ENCODE measurements around the gene CCDC85C.

The CCDC85C gene

GRCh38 chr14:99595034-99595433 lies 9.0 kb downstream of the CCDC85C start:
- H3K4me3 ChIP-seq (ENCODE audit: low read length): no peak overlapping the region

GRCh38 chr14:99593971-99594841 lies 9.8 kb downstream of the CCDC85C start:
- H3K4me3 ChIP-seq (ENCODE audit: low read length): no peak overlapping the region

More at GRCh38 chr14:99595034-99595433, 9.0 kb downstream of the CCDC85C start:
- DNase-seq (ENCODE audit: low read depth, low spot score): no peak

GRCh38 chr14:99592933-99593753 lies 10.9 kb downstream of the CCDC85C start:
- H3K4me3 ChIP-seq (ENCODE audit: low read length): no peak overlapping the region
- no peak for DNase-seq (ENCODE audit: low read depth, low spot score)

More at GRCh38 chr14:99593971-99594841, 9.8 kb downstream of the CCDC85C start:
- no peak for DNase-seq (ENCODE audit: low read depth, low spot score)

DNA sequence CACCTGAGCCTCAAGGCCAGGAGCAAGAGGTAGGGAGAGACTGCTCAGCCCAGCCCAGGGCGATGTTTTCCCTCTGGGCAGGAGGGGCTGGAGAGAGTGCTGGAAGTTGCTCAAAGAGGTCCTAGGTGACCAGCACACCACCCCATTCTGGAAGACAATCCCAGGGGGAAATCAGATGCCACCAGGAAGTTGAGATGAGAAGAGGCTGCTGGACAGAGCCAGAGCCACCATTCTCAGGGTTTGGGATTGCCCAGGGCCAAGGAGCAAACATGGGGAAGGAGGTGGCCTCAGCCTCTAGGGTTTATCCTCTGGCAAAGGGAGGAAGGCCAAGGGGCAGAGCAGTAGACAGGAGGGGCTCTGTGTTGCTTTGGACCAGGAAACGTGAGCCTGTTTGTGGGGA lies 11.6 kb downstream of the CCDC85C start:
- no peak overlapping the region for H3K4me3 ChIP-seq (ENCODE audit: low read length)
- no peak for DNase-seq (ENCODE audit: low read depth, low spot score)

DNA sequence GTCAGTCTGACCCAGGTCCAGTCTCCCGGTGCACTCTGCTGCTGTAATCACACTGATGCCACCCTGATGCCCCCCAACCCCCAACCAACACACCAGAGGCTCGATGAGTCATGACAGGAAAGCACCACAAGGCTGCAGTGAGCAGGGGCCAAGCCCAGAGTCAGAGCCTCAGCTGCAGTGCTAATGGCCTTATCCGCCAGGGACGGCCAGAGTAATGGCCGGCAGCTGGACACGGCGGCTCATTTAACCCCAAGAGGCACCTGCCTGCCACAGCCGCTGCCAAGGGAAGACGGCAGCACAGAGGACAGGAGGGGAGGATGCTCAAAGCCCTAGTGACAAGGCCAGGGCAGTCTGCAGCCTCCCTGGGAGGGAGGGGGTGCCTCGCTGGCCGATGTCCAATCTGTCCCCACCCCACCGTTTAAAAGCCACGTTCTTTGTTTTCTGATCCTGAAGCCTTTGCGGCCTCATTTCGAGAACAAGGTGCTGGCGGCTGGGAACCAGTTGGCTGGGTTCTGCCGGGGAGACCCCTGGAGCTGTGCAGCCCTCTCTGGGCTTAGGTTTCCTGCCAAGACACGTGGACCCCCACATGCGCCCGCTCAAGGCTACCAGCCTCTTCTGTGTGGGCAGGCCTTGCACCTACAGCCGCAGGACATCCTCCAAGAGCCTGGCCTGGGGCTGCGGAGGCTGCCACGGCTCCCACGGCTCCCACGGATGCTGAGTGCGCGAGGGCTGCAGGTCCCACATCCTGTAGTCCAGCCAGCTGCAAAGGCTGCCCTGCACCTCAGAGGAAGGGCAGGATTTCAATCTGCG lies 13.1 kb downstream of the CCDC85C start:
- no peak overlapping the region for H3K4me3 ChIP-seq (ENCODE audit: low read length)
- DNase-seq (ENCODE audit: low read depth, low spot score): no peak

GRCh38 chr14:99589651-99590530 lies 14.1 kb downstream of the CCDC85C start:
- H3K4me3 ChIP-seq (ENCODE audit: low read length): no peak overlapping the region
- no peak for DNase-seq (ENCODE audit: low read depth, low spot score)

DNA sequence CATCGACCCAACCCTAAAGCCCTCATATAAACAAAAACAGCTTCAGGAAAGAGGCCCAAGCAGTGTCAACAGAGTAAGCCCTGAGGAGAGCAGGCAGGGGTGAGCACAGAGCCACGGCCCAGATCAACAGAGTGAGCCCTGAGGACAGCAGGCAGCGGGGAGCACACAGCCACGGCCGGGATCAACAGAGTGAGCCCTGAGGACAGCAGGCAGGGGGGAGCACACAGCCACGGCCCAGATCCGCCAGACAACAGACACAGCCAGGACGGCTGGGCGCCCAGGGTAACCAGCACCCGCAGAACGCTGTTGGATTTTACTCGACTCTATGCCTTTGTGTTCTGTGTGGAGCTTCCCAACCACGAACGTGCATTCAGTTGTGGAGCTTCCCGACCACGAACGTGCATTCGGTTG lies 15.0 kb downstream of the CCDC85C start:
- peak; percentile 25 for DNase-seq (ENCODE audit: low read depth, low spot score)
- no peak overlapping the region for H3K4me3 ChIP-seq (ENCODE audit: low read length)

DNA sequence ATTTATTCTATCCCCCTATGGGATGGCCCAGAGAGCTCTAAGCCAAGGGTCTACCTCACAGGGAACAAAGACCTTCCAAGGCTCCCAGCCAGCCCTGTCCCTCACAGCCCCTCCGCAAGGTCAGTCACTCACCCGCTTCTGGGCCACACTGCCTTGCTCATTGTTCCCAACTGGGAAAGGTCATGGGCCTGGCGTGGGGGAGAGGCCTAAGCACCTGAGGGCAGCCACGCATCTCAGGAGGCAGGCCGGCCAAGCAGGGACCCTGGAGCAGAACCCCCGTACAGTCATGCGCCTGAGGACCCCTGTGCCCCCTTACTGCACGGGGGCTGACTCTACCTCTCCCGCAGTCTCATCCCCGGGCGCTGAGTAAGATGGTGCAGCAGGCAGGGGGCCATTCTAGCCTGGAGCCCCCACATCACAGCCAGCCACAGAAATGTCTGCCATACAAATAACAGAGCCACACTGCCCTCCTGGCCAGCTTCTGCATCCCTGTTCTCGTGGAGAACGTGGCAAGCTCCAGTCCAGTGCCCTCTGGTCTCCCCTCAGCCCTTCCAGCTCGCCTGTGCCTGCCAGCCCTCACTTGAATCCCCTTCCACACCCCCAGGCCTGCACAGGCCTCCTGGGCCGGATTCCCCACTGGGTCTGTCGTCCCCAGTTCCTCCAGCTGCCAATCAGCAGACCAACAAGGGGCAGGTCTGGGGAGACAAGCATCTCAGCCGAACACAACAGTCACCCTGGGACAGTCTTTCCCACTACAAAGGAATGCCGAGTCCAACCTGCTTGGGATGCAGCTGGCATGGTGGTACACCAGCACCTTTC lies 16.3 kb downstream of the CCDC85C start:
- DNase-seq (ENCODE audit: low read depth, low spot score): no peak
- H3K4me3 ChIP-seq (ENCODE audit: low read length): no peak overlapping the region

DNA sequence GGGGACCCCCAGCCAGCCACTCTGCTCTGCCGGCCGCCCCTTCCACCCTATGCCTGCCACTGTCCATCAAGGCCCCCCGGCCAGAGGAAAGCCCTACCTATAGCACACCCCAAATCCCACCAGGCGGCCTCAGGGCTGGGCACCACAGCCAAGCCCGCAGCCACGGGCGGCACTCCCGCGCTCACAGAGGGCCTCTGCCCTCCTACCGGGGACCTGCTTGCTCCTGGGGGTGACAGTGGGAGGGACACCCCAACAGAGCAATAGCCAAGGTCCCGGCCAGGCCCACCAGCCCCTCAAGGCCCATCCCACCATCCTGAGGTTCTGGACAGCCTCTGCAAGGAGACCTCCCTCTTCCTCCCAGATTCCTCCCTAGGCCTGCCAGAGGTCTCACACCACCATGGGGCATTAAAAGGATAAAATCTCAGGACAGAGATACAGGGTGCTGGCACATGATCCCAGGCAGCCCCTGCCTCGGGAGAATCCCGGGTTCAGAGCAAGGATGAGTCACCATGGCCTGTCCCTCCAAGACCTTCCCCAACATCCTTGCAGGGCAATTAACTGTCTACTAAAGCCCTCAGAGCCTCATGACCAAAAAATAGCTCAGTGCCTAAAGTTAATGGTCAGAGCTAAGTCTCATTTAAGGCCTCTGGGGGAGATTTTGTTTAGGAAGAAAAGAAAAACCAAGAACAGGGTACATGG lies 17.1 kb downstream of the CCDC85C start:
- H3K4me3 ChIP-seq (ENCODE audit: low read length): no peak overlapping the region
- no peak for DNase-seq (ENCODE audit: low read depth, low spot score)

DNA sequence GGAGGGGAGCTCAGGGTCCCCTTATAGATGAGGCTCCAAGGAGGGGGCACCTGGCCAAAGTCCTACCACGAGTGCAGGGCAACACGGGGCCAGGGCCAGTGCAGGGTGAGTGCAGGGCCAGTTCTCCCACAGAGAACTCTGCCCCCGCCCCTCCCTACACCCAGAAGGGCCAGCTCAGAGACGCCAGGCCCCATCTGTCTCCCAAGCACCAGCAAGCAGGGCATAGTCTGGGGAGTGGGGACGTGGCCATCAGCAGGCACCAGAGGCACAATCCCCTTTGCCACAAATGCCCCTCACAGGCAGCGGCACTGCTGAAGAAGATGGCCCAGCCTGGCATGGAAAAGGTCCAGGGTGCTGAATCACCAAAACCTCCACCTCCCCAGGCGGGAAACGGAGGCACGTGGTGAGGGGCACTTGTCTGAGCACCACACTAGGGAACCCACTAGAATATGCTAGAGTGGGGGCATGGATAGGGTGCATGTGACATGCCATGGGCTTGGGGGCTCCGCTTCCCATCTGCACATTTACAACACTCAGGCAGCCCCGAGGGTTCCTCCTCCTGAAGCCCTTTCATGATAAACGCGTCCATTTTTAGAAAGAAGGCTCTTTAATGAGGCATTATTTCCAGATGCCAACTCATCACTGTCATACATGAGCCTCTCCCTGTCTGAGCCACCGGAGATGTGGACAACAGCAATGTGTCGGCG lies 17.8 kb downstream of the CCDC85C start:
- no peak for DNase-seq (ENCODE audit: low read depth, low spot score)

GRCh38 chr14:99584823-99585222 lies 19.2 kb downstream of the CCDC85C start:
- DNase-seq (ENCODE audit: low read depth, low spot score): no peak
- no peak overlapping the region for H3K4me3 ChIP-seq (ENCODE audit: low read length)

More for the DNA sequence above, 17.8 kb downstream of the CCDC85C start:
- no peak overlapping the region for H3K4me3 ChIP-seq (ENCODE audit: low read length)

GRCh38 chr14:99581938-99582337 lies 22.1 kb downstream of the CCDC85C start:
- H3K4me3 ChIP-seq (ENCODE audit: low read length): no peak overlapping the region
- no peak for DNase-seq (ENCODE audit: low read depth, low spot score)

- H3K4me3 ChIP-seq (ENCODE audit: low read length): no peak overlapping the region
- no peak for DNase-seq (ENCODE audit: low read depth, low spot score)
These were observed 22.6 kb downstream of the CCDC85C start for GRCh38 chr14:99581374-99581773.

GRCh38 chr14:99579903-99580571 lies 24.0 kb downstream of the CCDC85C start:
- no peak for DNase-seq (ENCODE audit: low read depth, low spot score)
- H3K4me3 ChIP-seq (ENCODE audit: low read length): no peak overlapping the region

GRCh38 chr14:99579120-99579836 lies 24.7 kb downstream of the CCDC85C start:
- no peak overlapping the region for H3K4me3 ChIP-seq (ENCODE audit: low read length)

More at GRCh38 chr14:99579120-99579836, 24.7 kb downstream of the CCDC85C start:
- DNase-seq (ENCODE audit: low read depth, low spot score): no peak

Measured in Jurkat, Clone E6-1 (cell line).